CD1c-positive myeloid dendritic cell (primary cell): ENCODE results near the gene FAF1.
"Not testable (repeated sequence)": the region's sequence is repeated elsewhere in the genome, so short reads cannot be mapped to it uniquely, and the experiment has no call there.

Source experiments
- DNase-seq: peaks from one replicate; pipeline ENCODE4 v3.0.0-alpha.2; 2016; ENCODE audit errors: extremely low spot score

Gene FAF1

DNA sequence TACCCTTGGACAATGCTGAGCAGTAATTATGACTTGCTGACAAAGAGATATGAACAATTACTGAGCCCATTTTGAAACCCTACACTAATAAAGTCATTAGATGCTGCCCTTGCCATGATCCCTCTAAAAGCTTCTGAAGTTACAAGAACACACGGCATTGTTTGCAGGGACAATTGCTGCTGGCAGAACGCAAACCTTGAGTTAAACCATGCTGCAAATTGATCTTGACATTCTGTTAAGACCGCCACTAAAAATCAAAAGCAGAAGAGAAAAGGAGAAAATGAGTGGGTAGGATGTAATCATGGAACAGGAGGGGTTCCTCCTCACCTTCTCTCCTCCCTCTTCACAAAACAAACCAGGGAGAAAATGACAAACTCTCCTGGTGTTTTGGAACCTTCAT is 400.6 kb downstream of the FAF1 start:
- no peak for DNase-seq

- no peak for DNase-seq
Observed at GRCh38 chr1:50553921-50554320, 406.1 kb downstream of the FAF1 start.

- no peak for DNase-seq
Observed at GRCh38 chr1:50548243-50548642, 411.8 kb downstream of the FAF1 start.

- no peak for DNase-seq
Observed at GRCh38 chr1:50542362-50542761, 417.7 kb downstream of the FAF1 start.

GRCh38 chr1:50538476-50538875 is 421.6 kb downstream of the FAF1 start:
- DNase-seq: no peak

DNA sequence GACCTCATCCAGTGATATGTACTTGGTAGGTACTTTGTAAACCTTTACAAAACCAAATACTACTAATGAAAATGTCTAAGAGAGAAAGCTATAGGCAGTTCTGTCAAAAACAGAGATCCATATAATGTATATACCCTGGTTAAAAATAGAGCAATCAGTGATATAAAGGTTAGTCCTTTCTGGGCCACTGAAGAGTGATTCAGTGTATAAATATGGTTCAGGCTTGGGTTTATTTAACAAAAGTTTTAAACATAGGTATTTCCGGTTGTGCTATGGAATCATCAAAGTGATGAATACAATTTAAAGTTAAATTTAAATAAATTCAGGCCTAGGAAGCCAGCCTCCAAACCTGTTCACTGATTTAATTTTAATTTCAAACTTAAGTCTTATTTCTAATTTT is 428.5 kb downstream of the FAF1 start:
- no peak for DNase-seq

DNA sequence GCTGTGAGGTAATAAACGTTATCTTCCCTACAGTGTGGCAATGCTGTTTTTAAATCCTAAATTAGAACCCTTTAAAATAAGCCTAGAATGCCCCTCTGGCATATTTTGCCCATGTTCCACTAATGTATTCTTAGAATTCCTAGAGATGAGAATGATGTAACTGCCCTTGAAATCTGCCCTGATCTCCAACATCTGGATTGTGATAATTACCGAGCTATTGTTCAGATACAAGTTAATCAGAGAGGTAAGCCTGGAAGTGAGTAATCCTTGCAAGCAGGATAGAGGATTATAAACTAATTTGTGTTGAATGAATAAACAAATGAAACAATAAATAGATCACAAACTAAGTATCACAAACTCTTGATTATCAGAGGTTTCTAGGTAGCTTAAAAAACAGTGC is 429.0 kb downstream of the FAF1 start:
- DNase-seq: no peak

GRCh38 chr1:50529510-50529909 is 430.6 kb downstream of the FAF1 start:
- DNase-seq: no peak

DNA sequence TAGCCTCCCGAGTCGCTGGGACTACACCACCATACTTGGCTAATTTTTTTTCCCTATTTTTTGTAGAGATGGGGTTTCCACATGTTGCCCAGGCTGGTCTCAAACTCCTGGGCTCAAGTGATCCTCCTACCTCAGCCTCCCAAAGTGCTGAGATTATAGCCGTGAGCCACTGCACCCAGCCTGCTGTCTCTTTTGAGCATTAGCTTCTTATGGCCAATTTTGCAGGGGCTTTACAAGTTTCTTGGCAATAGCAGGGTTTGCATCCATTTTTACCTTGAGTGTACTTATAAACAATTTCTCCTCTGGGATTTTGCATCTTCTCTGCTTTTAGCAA is 432.1 kb downstream of the FAF1 start:
- not testable (repeated sequence) for DNase-seq

DNA sequence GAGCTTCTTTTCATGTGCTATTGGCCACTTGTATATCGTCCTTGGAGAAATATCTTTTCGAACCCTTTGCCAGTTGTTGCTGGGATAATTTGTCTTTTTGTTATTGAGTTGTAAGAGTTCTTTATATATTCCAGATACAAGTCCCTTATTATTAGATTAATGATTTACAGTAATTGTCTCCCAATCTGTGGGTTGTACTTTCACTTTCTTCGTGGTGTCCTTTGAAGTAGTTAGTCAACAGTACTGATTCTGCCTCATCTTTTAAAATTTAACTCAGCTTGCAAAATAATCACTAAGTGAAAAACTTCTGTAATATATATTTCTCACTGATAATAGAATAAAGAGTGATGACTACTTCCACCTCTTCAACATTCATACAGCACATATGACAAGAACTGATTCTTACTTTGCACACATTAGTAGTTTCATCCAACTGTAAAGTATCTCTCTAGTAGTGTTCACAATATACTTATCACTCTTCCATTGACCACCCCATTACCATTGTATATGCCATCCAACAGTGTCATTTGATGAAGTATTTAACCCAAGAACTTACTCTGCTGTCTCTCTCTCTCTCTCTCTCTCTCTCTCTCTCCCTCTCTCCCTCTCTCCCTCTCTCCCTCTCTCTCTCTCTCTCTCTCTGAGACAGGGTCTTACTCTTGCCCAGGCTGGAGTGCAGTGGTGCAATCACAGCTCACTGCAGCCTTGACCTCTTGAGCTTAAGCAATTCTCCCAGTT is 432.6 kb downstream of the FAF1 start:
- no peak for DNase-seq

DNA sequence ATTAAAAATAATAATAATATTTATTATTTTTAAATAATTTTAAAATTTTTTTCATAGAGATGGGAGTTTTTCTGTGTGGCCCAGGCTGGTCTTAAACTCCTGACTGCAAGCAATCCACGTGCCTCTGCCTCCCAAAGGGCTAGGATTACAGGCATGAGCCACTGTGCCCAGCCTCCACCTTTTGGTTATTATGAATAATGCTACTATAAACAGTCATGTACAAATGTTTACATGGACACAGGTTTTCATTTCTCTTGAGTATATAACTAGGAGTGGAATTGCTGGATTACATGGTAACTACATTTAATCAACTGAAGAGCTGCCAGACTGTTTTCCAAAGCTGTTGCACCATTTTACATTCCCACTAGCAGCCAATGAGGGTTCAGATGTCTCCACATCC is 433.6 kb downstream of the FAF1 start:
- DNase-seq: no peak

DNA sequence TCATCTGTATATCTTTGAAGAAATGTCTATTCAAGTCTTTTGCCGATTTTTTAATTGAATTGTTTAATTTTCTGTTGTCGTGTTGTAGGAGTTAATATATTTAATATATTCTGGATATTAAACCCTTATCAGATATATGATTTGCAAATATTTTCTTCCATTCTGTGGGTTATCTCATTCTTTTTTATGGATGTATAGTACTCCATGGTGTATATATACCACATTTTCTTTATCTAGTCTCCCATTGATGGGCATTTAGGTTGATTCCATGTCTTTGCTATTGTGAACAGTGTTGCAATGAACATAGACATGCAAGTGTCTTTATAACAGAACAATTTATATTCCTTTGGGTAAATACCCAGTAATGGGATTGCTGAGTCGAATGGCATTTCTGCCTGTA is 436.5 kb downstream of the FAF1 start:
- DNase-seq: no peak

GRCh38 chr1:50522691-50523342 is 437.2 kb downstream of the FAF1 start:
- no peak for DNase-seq

GRCh38 chr1:50521703-50522102 is 438.4 kb downstream of the FAF1 start:
- no peak for DNase-seq

DNA sequence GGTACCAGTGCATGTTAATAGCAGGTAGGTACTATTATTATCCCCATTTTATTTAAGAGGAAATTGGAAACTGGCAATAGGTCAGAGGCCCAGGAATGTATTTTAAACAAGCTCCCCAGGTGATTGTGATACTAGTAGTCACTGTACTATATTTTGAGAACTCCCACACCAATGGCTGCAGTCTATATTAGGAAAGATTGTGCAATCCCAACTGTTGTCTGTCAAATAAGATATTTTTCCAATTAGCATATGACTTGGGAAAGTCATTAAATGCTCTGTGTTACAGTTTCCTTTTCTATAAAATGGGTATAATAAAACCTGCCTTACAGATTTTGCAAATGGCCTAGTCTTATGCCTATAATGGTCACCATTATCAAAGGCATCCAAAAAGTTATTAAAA is 442.6 kb downstream of the FAF1 start:
- no peak for DNase-seq

- no peak for DNase-seq
Observed at GRCh38 chr1:50516056-50516455, 444.0 kb downstream of the FAF1 start.

GRCh38 chr1:50508040-50508586 is 452.0 kb downstream of the FAF1 start:
- DNase-seq: peak; percentile 52

- DNase-seq: no peak
Observed at GRCh38 chr1:50505427-50505826, 454.6 kb downstream of the FAF1 start.

DNA sequence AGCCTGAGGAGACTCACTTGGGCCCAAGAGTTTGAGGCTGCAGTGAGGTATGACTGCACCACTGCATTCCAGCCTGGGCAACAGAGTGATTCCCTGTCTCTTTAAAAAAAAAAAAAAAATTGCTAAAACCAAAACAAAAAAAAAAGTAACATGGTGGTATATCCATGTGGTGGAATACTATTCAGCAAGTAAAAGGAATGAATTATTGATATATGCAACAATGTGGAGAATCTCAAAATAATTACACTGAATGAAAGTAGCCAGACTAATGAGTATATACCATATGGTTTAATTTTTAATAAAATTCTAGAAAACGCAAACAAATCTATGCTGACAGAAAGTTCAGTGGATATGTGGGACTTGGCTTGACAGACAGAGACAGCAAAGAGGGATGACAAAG is 456.6 kb downstream of the FAF1 start:
- no peak for DNase-seq

DNA sequence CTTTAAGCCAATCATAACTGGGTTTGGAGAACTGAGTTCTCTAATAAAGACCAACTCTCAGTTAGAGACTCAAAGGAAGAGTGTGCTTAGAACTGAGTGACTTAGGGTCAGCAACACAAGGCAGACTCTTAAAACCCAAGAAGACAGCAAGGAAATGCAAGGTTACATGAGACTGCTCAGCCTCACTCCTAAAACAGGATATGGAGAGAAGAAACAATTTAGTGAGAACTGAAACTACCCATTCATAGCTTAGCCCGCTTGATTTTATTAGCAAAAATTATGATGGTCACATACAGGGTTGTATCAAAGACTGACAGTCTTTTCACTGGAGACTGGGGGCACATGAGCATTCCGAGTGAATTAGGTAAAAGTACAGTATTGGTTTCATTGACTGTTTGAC is 457.9 kb downstream of the FAF1 start:
- DNase-seq: no peak

GRCh38 chr1:50497007-50497406 is 463.1 kb downstream of the FAF1 start:
- DNase-seq: no peak

DNA sequence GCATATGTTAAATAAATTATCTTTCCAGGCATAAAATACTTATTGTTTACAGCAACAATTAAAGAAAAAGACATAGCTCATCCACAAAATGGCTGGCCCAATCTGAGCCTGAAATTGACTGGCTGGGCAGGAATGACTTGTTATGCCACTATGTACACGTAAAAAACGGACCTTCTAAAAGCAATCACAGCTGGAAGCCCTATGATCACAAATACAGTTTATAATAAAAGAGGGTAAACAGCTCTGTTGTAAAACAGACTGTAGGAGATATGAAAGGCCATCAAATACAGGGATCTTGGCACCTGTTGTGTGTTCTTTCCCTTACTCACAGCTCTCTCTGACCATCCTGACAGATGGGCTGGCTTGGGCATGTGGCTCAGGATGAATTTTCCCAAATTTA is 466.4 kb downstream of the FAF1 start:
- no peak for DNase-seq

- DNase-seq: no peak
Observed at GRCh38 chr1:50492142-50492541, 467.9 kb downstream of the FAF1 start.

DNA sequence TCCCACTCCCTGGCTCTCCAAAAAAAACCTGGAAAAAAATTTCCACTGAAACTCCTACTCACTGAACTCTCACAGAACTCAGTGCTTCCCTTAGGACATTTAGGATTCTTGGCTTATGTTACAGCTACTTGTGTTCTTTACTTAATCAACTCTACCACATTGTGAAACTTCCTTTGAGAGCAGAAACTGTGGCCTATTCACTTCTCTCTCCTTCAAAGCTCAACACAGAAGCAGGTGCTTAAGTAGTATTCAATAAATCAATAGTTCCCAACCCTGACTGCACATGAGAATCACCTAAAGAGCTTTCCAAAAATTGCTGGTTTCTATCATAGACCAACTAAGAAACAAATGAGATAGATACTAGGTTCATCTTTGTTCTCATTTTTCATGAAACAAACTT is 468.9 kb downstream of the FAF1 start:
- no peak for DNase-seq
